WI38 (cell line): ENCODE measurements around the gene GALNT12.

Experiments
- H3K4me3 ChIP-seq: 2 replicates; pipeline ENCODE4 v1.5.1; 2011; ENCODE audit warnings: low read depth, mild to moderate bottlenecking, control low read depth, low read length
- TF ChIP-seq, protein P1 (sequence below): IDR thresholded peaks from 2 replicates; pipeline ENCODE4 v1.5.1; 2012; ENCODE audit warnings: low read depth, mild to moderate bottlenecking, control low read depth, low read length

The GALNT12 gene

DNA sequence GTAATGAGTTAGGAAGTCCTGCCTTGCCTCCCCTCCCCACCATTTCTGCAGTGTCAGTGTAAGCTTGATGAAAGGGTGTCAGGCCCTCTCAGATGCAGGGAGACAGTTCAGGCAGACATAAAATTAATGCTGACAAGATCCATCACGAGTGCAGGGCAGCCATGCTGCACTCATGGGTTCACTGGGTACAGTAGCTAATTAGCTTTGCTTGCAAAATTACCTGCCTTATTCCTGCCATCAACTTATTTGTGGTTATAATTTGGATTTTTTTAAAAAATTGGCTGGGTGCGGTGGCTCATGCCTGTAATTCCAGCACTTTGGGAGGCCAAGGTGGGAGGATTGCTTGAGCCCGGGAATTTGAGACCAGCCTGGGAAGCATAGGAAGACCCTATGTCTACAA, 17.9 kb downstream of the GALNT12 start:
- no peak overlapping the region for H3K4me3 ChIP-seq
- TF ChIP-seq, protein P1, sequence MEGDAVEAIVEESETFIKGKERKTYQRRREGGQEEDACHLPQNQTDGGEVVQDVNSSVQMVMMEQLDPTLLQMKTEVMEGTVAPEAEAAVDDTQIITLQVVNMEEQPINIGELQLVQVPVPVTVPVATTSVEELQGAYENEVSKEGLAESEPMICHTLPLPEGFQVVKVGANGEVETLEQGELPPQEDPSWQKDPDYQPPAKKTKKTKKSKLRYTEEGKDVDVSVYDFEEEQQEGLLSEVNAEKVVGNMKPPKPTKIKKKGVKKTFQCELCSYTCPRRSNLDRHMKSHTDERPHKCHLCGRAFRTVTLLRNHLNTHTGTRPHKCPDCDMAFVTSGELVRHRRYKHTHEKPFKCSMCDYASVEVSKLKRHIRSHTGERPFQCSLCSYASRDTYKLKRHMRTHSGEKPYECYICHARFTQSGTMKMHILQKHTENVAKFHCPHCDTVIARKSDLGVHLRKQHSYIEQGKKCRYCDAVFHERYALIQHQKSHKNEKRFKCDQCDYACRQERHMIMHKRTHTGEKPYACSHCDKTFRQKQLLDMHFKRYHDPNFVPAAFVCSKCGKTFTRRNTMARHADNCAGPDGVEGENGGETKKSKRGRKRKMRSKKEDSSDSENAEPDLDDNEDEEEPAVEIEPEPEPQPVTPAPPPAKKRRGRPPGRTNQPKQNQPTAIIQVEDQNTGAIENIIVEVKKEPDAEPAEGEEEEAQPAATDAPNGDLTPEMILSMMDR: no peak

DNA sequence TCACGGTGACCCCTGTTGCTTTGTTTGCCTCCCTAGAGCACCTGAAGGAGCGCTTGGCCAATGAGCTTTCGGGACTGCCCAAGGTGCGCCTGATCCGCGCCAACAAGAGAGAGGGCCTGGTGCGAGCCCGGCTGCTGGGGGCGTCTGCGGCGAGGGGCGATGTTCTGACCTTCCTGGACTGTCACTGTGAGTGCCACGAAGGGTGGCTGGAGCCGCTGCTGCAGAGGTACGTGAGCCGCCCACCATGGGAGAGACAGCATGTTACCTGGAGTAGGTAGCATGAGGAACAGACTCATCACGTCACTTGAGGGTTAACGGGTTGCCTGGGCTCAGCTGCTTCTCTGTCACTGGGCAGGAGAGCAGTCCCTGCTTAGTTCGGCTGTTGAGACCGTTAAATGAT, 19.2 kb downstream of the GALNT12 start:
- TF ChIP-seq, protein P1: no peak
- H3K4me3 ChIP-seq: no peak overlapping the region

DNA sequence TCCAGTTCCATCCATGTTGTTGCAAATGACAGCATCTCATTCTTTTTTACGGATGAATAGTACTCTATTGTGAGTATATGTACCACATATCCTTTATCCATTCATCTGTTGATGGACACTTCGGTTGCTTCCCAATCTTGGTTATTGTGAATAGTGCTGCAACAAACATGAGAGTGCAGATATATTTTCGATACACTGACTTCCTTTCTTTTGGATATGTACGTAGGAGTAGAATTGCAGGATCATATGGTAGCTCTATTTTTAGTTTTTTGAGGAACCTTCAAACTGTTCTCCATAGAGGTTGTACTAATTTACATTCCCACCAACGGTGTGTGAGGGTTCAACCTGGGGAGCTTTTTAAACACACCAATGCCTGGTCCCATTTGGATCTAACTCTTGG, 22.3 kb downstream of the GALNT12 start:
- TF ChIP-seq, protein P1: no peak
- no peak overlapping the region for H3K4me3 ChIP-seq

DNA sequence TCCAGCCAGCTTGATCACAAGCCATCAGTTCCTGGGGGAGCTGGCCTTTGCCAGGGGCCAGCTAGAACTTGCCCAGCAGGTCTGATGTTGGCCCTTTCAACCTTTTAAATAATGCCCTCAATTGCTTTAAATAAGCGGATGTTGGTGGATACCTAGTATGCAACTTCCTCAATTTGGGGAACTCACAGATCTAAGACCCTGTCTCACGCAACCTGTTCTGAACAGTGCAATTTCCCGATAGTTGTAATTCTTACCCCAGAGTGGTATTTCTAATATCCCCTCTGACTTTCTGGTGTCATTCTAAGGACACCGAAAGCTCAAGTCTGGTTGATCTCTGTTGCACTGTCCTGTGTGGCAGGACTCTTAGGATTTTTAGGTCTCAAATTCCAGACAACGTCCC, 23.1 kb downstream of the GALNT12 start:
- no peak overlapping the region for H3K4me3 ChIP-seq
- TF ChIP-seq, protein P1: no peak

DNA sequence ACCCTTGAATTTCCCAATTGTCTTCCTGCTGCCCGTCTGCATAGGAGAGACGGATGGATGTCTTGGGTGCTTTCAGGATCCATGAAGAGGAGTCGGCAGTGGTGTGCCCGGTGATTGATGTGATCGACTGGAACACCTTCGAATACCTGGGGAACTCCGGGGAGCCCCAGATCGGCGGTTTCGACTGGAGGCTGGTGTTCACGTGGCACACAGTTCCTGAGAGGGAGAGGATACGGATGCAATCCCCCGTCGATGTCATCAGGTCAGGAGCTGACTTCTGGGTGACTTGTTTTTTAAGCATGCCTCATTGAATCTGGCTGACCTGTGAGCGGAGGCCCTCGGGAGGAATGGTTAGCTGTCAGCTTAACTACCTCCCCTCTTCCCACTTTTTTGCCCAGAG, 24.2 kb downstream of the GALNT12 start:
- TF ChIP-seq, protein P1: no peak
- H3K4me3 ChIP-seq: no peak overlapping the region

DNA sequence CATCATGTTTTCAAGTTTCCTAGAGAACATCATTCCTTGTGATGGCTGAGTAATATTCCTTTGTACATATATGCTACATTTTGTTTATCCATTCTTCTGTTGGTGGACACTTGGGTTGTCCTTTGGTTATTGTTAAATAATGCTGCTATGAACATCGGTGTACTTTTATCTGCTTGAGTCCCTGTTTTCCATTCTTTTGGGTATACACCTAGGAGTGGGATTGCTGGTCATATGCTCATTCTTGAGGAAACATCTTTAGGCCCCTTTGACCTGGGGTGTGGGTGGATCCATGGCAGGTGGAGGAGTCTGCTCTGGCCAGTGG, 25.3 kb downstream of the GALNT12 start:
- H3K4me3 ChIP-seq: no peak overlapping the region
- TF ChIP-seq, protein P1: no peak

DNA sequence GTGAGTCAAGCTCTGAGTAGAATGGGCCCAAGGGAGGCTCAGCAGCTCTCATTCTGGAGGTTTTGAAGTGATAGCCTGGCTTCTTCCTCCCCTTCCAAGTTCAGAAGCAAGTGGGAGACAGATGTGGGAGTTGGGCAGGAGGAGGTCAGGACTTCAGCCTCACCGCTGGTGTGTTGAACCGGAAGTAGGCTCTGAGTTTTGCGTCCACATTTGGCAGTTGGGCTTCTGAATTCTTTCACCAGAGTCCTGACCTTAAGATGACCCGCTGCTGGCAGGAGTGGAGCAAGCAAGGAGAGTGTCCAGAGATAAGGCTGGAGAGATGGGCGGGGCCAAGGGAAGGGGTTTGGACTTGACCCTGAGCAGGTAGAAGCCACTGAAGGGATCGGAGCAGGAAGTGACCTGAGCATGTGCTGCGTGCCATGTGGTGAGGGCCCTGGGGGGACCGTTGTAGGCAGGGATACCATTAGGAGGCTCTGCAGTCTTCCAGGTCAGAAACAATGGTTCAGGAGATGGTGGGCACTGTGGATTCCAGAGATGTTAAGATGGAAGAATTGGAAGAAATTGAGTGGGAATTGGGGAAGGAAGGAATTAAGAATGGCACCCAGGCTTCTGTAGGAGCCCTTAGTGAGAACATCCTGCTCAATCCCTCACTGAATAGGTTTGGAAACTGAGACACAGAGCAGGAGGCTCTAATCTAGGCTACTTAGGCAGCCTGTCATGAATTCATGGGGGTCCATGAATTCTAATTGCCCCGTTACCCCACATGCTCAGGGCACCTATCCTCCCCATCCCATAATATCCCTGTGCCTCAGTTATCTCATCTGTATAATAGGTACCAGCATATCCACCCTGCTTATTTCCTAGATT, 25.9 kb downstream of the GALNT12 start:
- TF ChIP-seq, protein P1: no peak
- H3K4me3 ChIP-seq: no peak overlapping the region
